Measurements from ENCODE around the gene PDHX. TPM values are rescaled to one million over a fixed set of nuclear protein-coding genes. Genes with fewer than 3 reads are reported as not detected.

Gene PDHX
- total and polyA plus RNA-seq, 10 of the 15 experiments (the other 5 are each of a cell fraction or from before 2014, with no cell fraction given) = 14.5 to 41.9 (median 28.0) TPM

GRCh38 chr11:35016916-35017315, 100.5 kb downstream of the PDHX start (continued):
- TF ChIP-seq RAD21 (IDR thresholded peaks at IDR 0.05; ENCODE audit: insufficient read depth, low read depth, low read length) (no peak), ATF2 (IDR thresholded peaks at IDR 0.05; ENCODE audit: low read length) (no peak), CUX1 (IDR thresholded peaks at IDR 0.05; ENCODE audit: insufficient replicate concordance, low read depth, low read length) (no peak), TCF12 (IDR thresholded peaks at IDR 0.05; ENCODE audit: low read depth, low read length) (no peak), EED (IDR thresholded peaks at IDR 0.05; ENCODE audit: low read depth) (no peak), FOXK2 (IDR thresholded peaks at IDR 0.05) (no peak), ZBED1 (IDR thresholded peaks at IDR 0.05; ENCODE audit: borderline replicate concordance) (no peak)

All from GM12878 (cell line).